Naive thymus-derived CD8-positive, alpha-beta T cell (primary cell): ENCODE data around the gene GPR55. TPM values are rescaled to one million over a fixed set of nuclear protein-coding genes. Genes with fewer than 3 reads are reported as not detected.
A peak's percentile ranks its signal among the peaks of the same experiment; 100 is the strongest.

Experiments
- ATAC-seq, 2 donors: fragments of 150-1000 bp; cut with Tn5 transposase in 1 of 2; sonication (Bioruptor Pico), chemical (Tn5 transposase) in 1 of 2; 1 replicate in 1 of 2; 2 replicates in 1 of 2; pipeline ENCODE4 v1.10.0; 2021; ENCODE audit warnings: mild to moderate bottlenecking in 2 of 2, moderate library complexity in 2 of 2
- POLR2A ChIA-PET: fragments of 350-600 bp; sonication (Branson Sonifier 250); formaldehyde crosslinking; loops from one replicate; lab custom pipeline; 2021; ENCODE audit warnings: antibody characterized with exemption; lab: Charles Lee
- DNase-seq, 10 donors: peaks; one replicate each; pipeline versions ENCODE4 v3.0.0 to v3.0.0-alpha.2; 2020 to 2022
- H3K27ac Mint-ChIP-seq, 10 donors: one replicate each; pipeline ENCODE4 v1.8.0; 2020 to 2022; ENCODE audit warnings: mild to moderate bottlenecking in 10 of 10, mixed read lengths in 10 of 10, moderate library complexity in 4 of 10, inconsistent platforms in 1 of 10
- H3K27me3 Mint-ChIP-seq, 5 donors: one replicate each; pipeline ENCODE4 v1.8.0; 2021 to 2022; ENCODE audit warnings: mixed read lengths in 5 of 5
- H3K36me3 Mint-ChIP-seq, 3 donors: one replicate each; pipeline ENCODE4 v1.8.0; 2020 to 2022; ENCODE audit warnings: mixed read lengths in 3 of 3, mild to moderate bottlenecking in 2 of 3, inconsistent platforms in 1 of 3
- H3K4me1 Mint-ChIP-seq, 4 donors: one replicate each; pipeline ENCODE4 v1.8.0; 2021 to 2022; ENCODE audit warnings: mixed read lengths in 4 of 4
- H3K4me3 Mint-ChIP-seq, 10 donors: one replicate each; pipeline ENCODE4 v1.8.0; 2020 to 2022; ENCODE audit warnings: mild to moderate bottlenecking in 10 of 10, mixed read lengths in 10 of 10, moderate library complexity in 6 of 10, inconsistent platforms in 1 of 10
- H3K9me3 Mint-ChIP-seq, 9 donors: one replicate each; pipeline ENCODE4 v1.8.0; 2020 to 2022; ENCODE audit warnings: mixed read lengths in 9 of 9, mild to moderate bottlenecking in 3 of 9, inconsistent platforms in 1 of 9, moderate library complexity in 1 of 9
- polyA plus RNA-seq, 3 donors: library from polyadenylated mRNA; unstranded; fragments of 300-500 nt; fragmentation: Illumina TruSeq; gene quantifications; one replicate each; pipeline ENCODE4 v1.2.3, GENCODE V29; 2021
- total RNA-seq, 8 experiments: library from RNA in 2 of 8; stranded (reverse) in 2 of 8; gene quantifications; one replicate each; pipeline ENCODE4 v1.2.3 and lab custom pipeline; 2021 to 2026

Gene GPR55
- total and polyA plus RNA-seq, 5 experiments from 2014 or later = 1.1 to 10.4 (median 3.2) TPM

DNA sequence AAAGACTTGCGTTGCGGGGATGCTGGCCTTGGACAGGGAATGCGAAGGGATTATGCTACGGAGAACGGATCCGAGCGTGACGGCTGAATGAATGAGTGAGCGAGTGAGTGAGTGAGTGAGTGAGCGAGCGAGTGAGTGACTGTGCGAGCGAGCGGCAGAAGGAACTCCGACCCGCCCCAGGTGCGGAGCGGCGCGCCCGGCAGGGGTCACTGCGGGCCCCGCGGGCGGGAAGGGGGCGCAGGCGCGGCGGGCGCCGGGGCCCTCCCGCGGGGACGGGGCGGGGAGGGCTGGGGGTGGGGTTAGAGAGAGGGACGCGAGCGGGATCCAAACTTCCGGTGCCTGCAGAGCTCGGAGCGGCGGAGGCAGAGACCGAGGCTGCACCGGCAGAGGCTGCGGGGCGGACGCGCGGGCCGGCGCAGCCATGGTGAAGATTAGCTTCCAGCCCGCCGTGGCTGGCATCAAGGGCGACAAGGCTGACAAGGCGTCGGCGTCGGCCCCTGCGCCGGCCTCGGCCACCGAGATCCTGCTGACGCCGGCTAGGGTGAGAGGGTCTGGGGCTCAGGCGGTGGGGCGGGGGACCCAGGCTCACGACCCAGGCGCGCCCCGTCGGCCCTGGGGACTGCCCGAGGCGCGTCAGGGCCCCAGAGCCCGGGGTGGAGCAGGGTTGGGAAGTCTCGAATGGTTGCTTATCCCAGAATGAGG lies 60.3 kb downstream of the GPR55 start, which contains the start of gene ITM2C:
TSS of gene ITM2C (plus strand) at position 338 of the 702 bp plus-strand sequence. CDS start at position 422, 84 bp downstream.
- POLR2A ChIA-PET = interaction anchor here (0.9 to 6.2 kb wide), 4 partner anchors 12 to 123 kb away, joined by 3 to 62 read pairs (median 5); no protein-coding TSS in a partner anchor
- H3K9me3 Mint-ChIP-seq = no peaks in the 10 kb centered on the region
- H3K4me1 Mint-ChIP-seq = peaks cover 27 to 73% (median 67%) of the 10 kb centered on the region in 4 donors
- H3K27me3 Mint-ChIP-seq = peaks cover 0 to 7% (median 0%) of the 10 kb centered on the region in 5 donors
- ATAC-seq (peak; percentile 75 to 79), DNase-seq (peak; percentile 58 to 85 (median 76))
- no peaks in the 10 kb centered on the region for H3K36me3 Mint-ChIP-seq
- H3K27ac Mint-ChIP-seq = peak within 1 kb of the TSS; percentile 67 to 96 (median 90)
- peak within 1 kb of the TSS; percentile 77 to 96 (median 92) for H3K4me3 Mint-ChIP-seq

DNA sequence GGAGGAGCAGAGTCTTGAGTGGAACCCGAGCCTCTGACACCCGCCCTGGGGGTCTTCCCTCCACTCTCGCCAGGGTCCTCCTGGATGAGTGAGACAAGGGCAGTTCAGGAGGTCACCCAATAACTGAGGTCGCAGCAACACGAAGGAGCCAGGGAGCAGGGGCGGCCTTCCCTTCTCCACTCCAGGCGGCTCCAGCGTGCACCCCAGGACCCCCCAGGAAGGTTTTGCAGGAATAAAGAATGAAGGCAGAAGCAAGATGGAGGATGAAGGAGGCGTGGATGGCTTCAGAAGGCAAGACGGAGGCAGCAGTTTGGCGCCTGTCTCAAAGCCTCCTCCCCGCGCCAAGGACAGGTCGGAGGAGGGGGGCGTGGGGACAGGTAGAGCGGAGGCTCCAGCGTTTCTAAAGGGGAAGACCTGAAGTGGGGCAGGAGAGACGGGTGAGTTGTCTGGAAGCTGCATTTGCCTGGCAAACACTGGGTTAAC lies 60.9 kb downstream of the GPR55 start:
- peak in 1 of 10 donors; percentile 27 for DNase-seq
- H3K27me3 Mint-ChIP-seq = peaks cover 0 to 7% (median 0%) of the 10 kb centered on the region in 5 donors
- peak overlapping the region in 9 of 10 donors; percentile 67 to 96 (median 84) for H3K27ac Mint-ChIP-seq
- POLR2A ChIA-PET = interaction anchor here (1.1 to 6.2 kb wide), 3 partner anchors 13 to 123 kb away, joined by 3 to 62 read pairs (median 6); no protein-coding TSS in a partner anchor
- H3K4me3 Mint-ChIP-seq = peak overlapping the region; percentile 77 to 96 (median 92)
- no peak for ATAC-seq
- peaks cover 27 to 67% (median 65%) of the 10 kb centered on the region in 4 donors for H3K4me1 Mint-ChIP-seq
- H3K9me3 Mint-ChIP-seq = no peaks in the 10 kb centered on the region
- no peaks in the 10 kb centered on the region for H3K36me3 Mint-ChIP-seq

DNA sequence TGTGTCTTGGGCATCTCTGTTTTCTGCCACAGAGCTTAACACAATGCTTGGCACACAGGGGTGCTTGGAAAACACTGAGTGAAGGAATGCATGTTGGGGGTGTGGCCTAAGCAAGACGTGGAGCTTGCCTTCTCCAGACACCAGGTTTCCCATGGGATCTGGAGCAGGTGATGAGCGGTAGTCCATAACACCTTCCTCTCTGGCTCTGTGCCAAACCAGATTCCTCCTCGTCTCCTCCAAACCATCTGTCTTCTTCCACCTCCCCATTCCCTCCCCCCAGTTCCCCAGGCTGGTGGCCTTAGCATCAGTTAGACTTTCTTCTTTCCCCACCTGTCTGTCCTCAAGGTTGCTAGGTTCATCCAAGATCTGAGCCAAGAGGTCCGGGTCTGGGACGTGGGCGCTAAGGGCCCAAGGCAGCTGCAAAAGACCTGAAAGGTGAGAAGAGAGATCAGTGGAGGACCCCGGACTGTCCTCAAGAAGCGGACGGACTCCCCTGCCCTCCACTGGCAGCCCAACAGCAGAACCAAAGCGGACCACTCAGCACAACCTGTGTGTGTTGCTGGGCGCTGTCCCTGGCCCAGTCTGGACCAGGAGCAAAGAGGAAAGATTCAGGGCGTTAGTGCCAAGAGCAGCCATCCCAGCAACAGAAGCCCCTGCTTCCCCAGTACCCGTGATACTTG lies 61.5 kb downstream of the GPR55 start:
- POLR2A ChIA-PET = no interaction called here
- peak overlapping the region in 5 of 10 donors; percentile 25 to 96 (median 77) for H3K27ac Mint-ChIP-seq
- H3K9me3 Mint-ChIP-seq = no peaks in the 10 kb centered on the region
- ATAC-seq (no peak), DNase-seq (no peak)
- H3K4me1 Mint-ChIP-seq = peaks cover 24 to 62% (median 60%) of the 10 kb centered on the region in 4 donors
- no peaks in the 10 kb centered on the region for H3K36me3 Mint-ChIP-seq
- peak overlapping the region; percentile 77 to 96 (median 92) for H3K4me3 Mint-ChIP-seq
- peaks cover 0 to 6% (median 0%) of the 10 kb centered on the region in 5 donors for H3K27me3 Mint-ChIP-seq

DNA sequence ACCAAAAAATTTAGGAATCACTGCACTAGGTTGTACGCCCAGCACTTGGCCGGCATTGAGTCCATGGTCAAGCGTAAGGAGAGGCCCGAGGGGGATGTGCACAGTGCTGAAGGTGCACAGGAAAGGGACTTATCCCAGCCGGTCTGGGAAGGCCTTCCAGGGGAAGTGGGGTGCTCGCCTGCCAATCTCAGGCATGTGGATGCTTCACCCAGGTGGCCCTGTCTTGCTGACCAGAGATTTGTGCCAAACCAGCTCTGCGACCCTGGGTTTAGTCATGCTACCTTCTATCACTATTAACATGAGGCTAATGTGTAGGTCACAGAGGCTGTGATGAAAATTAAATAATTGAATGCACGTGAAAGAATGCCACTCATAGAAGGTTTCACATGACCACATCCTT lies 62.0 kb downstream of the GPR55 start:
- no peaks in the 10 kb centered on the region for H3K36me3 Mint-ChIP-seq
- peaks cover 21 to 56% (median 56%) of the 10 kb centered on the region in 4 donors for H3K4me1 Mint-ChIP-seq
- H3K27me3 Mint-ChIP-seq = peaks cover 0 to 6% (median 0%) of the 10 kb centered on the region in 5 donors
- peak overlapping the region in 4 of 10 donors; percentile 25 to 96 (median 65) for H3K27ac Mint-ChIP-seq
- POLR2A ChIA-PET = no interaction called here
- no peak for DNase-seq
- H3K9me3 Mint-ChIP-seq = no peaks in the 10 kb centered on the region
- no peak for ATAC-seq
- peak overlapping the region; percentile 12 to 96 (median 92) for H3K4me3 Mint-ChIP-seq

DNA sequence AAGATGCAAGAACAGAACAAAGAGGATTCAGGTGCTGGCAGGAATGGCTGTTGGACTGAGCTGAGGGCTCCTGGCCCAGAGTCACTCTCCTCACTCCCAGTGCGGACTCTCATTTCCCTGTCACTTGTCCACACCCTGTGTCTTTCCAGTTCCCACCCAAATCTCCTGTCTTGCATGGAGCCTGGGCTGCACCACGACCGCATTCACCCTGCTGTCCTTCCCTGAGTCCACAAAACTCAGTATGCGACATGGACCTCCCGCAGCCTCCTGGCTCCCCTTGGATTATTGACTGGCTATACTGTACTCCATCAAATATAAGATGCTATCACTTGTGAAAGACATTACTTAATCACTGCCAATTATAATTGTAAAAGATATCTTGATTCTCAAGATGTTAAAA lies 62.8 kb downstream of the GPR55 start:
- Mint-ChIP-seq H3K9me3 (no peaks in the 10 kb centered on the region), H3K27me3 (peaks cover 2 to 8% (median 5%) of the 10 kb centered on the region in 5 donors), H3K27ac (peak overlapping the region in 4 of 10 donors; percentile 31 to 88 (median 50)), H3K4me1 (peaks cover 21 to 50% (median 49%) of the 10 kb centered on the region in 4 donors), H3K4me3 (peak overlapping the region in 2 of 10 donors; percentile 54 to 58), H3K36me3 (no peaks in the 10 kb centered on the region)
- POLR2A ChIA-PET = interaction anchor here (1.4 to 2.4 kb wide), 2 partner anchors 15 to 64 kb away, joined by 4 to 9 read pairs; no protein-coding TSS in a partner anchor
- ATAC-seq (no peak), DNase-seq (no peak)

DNA sequence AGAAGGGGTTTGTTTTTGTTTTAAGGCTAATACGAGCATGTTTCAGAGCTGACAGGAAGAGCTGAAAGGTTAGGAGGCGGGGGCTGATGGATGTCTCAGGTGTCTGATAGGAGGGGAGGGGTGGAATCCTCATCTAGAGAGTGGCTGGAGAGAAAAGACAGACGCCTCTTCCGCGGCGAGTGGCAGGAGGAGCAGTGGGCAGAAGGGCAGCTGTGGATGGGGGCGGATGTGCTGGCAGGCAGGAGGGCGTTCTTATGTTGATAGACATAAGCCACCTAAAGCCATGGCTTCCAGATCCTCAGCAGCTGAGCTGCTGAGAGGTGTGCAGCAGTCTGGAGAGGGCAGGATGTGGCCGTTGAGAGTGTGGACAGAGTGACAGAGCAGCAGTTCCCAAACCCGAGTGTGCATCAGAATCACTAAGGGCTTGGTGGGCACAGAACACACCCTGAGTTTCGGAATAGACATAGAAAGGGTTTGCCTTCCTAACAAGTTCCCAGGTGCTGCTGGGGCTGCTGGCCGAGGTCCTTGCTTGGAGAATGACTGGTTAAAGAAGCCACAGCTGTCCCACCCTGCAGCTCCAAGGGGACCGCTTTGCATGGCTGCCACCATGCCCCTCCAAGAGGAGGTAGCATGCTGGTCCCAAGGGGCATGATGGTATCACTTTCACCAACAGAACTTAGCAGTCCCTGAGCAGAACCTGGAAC lies 63.3 kb downstream of the GPR55 start:
- Mint-ChIP-seq H3K9me3 (no peaks in the 10 kb centered on the region), H3K27ac (peak overlapping the region in 9 of 10 donors; percentile 26 to 91 (median 55)), H3K4me3 (peak overlapping the region in 9 of 10 donors; percentile 0 to 62 (median 45)), H3K4me1 (peaks cover 16 to 44% (median 44%) of the 10 kb centered on the region in 4 donors), H3K36me3 (no peaks in the 10 kb centered on the region), H3K27me3 (peaks cover 2 to 8% (median 6%) of the 10 kb centered on the region in 5 donors)
- DNase-seq (peak in 1 of 10 donors; percentile 16), ATAC-seq (peak; percentile 9 to 35)
- POLR2A ChIA-PET = interaction anchor here (1.0 to 2.4 kb wide), 4 partner anchors 16 to 66 kb away, joined by 3 to 9 read pairs (median 4); no protein-coding TSS in a partner anchor

Other genes with a start within 250 kb of the GPR55 start
- 100 to 1,000 TPM in 1 of 2 experiments, 10 to 100 TPM in 1; 95.5 to 107 TPM for gene CAB39, start 212.4 kb downstream of the GPR55 start, total RNA-seq
- 10 to 100 TPM; 62.5 to 81.5 (median 67.1) TPM for gene CAB39, start 212.4 kb downstream of the GPR55 start, polyA plus RNA-seq
- 10 to 100 TPM; 30.9 to 38.7 TPM for gene ITM2C, start 60.3 kb downstream of the GPR55 start, total RNA-seq
- 10 to 100 TPM; 35.4 to 56.7 (median 53.8) TPM for gene ITM2C, start 60.3 kb downstream of the GPR55 start, polyA plus RNA-seq
- not detected for gene SPATA3, start 70.9 kb upstream of the GPR55 start, total RNA-seq
- gene SPATA3, start 70.9 kb upstream of the GPR55 start, polyA plus RNA-seq = not detected
- not detected for gene C2orf72, start 112.3 kb upstream of the GPR55 start, total RNA-seq
- not detected for gene C2orf72, start 112.3 kb upstream of the GPR55 start, polyA plus RNA-seq
- 10 to 100 TPM; 41.6 to 46.0 TPM for gene PSMD1, start 131.6 kb upstream of the GPR55 start, total RNA-seq
- 10 to 100 TPM; 43.0 to 54.3 (median 48.3) TPM for gene PSMD1, start 131.6 kb upstream of the GPR55 start, polyA plus RNA-seq
- not detected for gene HTR2B, start 199.8 kb upstream of the GPR55 start, total RNA-seq
- under 1 TPM in 2 of 3 donors, not detected in 1; 0.08 to 0.15 TPM for gene HTR2B, start 199.8 kb upstream of the GPR55 start, polyA plus RNA-seq